Activated CD8-positive, alpha-beta T cell treated with anti-CD3 and anti-CD28 coated beads for 36 hours (primary cell): ENCODE data around the gene ZNF576. TPM values are rescaled to one million over a fixed set of nuclear protein-coding genes. Genes with fewer than 3 reads are reported as not detected.
"Not testable (repeated sequence)": the region's sequence is repeated elsewhere in the genome, so short reads cannot be mapped to it uniquely, and the experiment has no call there.

Experiments
- ATAC-seq: fragments of 200-7000 bp; cut with Tn5 transposase; one replicate; pipeline ENCODE4 v1.10.0; 2021; ENCODE audit warnings: mild to moderate bottlenecking, moderate library complexity
- CTCF ChIA-PET: fragments of 350-600 bp; sonication (Branson Sonifier 250); formaldehyde crosslinking; loops from one replicate; lab custom pipeline; 2021; ENCODE audit warnings: antibody characterized with exemption; lab: Charles Lee
- POLR2A ChIA-PET: fragments of 350-600 bp; sonication (Branson Sonifier 250); formaldehyde crosslinking; loops from one replicate; lab custom pipeline; 2021; ENCODE audit warnings: antibody characterized with exemption; lab: Charles Lee
- DNase-seq: peaks from one replicate; pipeline ENCODE4 v3.0.0-alpha.2; 2020
- H3K27ac Mint-ChIP-seq: one replicate; pipeline ENCODE4 v1.8.0; 2021; ENCODE audit warnings: mild to moderate bottlenecking, mixed read lengths
- H3K27me3 Mint-ChIP-seq: one replicate; pipeline ENCODE4 v1.8.0; 2021; ENCODE audit warnings: mixed read lengths
- H3K36me3 Mint-ChIP-seq: one replicate; pipeline ENCODE4 v1.8.0; 2021; ENCODE audit warnings: low read depth, mixed read lengths
- H3K4me1 Mint-ChIP-seq: one replicate; pipeline ENCODE4 v1.8.0; 2021; ENCODE audit warnings: low read depth, mixed read lengths
- H3K4me3 Mint-ChIP-seq: one replicate; pipeline ENCODE4 v1.8.0; 2021; ENCODE audit warnings: mild to moderate bottlenecking, moderate library complexity, mixed read lengths
- H3K9me3 Mint-ChIP-seq: one replicate; pipeline ENCODE4 v1.8.0; 2021; ENCODE audit warnings: mixed read lengths
- intact Hi-C: fragments of 100-400 bp; cut with micrococcal nuclease; formaldehyde crosslinking; loops from one replicate; pipeline ENCODE4 v1.10.0; 2022
- total RNA-seq, 2 experiments: library from RNA; stranded (reverse); gene quantifications; one replicate each; pipeline ENCODE4 v1.2.3, GENCODE V29; 2021
- TF ChIP-seq, protein P1 (sequence below): fragments of 200-600 bp; IDR thresholded peaks from one replicate; pipeline ENCODE4 v1.8.0; 2022; ENCODE audit warnings: antibody characterized with exemption, mild to moderate bottlenecking

The ZNF576 gene
- total RNA-seq, 2 experiments from 2014 or later, result 8.8 to 12.2 TPM

DNA sequence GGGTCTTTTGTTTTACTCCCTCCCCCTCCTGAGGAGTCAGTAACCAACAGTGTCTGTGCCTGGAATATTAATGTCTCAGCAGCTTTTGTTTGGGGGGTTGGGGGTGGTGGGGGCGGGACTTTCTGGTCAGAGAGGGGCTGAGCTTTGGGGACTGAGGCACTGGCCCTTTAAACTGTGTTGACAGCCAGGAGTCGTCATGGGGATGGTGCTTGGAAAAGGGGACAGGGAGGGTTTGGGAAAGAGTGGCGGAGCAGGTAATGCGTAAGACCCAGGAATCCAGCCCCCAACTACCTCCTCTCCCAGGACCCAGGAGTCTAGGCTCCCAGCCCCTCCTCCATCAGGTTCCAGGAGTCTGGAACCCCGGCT, 38.1 kb downstream of the ZNF576 start:
- ChIA-PET POLR2A (no interaction called here), CTCF (interaction anchor here (1.5 kb wide), 1 partner anchor 80 kb away, joined by 3 read pairs; no protein-coding TSS in a partner anchor)
- no peak for ATAC-seq

DNA sequence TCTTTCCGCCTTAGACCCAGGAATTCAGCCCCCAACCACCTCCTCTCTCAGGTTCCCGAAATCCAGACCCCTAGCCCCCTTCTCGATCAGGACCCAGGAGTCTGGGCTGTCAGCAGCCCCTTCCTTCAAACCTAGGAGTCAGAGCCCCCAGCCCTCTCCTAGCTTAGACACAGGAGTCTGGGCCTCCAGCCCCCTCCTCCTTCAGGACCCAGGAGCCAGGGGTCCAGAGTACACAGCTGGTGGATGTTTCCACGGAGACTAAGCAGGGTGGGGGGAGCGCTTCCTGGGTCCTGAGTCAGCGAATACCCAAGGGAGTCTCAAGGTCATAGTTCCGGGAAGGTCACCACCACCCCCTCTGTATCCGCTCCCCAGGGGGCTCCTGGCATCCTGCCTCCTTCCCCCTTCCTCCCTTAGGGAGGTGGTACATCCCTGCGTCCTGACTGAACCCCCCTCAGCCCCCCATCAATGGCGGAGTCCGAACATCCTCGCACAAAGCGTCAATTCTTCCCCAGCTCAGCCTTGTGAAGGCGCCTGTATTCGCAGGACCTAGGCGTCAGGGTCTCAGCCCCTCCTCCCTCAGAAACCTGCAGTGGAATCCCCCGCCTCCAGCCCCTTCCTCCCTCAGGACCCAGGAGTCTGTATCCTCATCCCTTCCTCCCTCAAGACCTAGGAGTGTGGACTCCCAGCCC, 38.6 kb downstream of the ZNF576 start:
- H3K27ac Mint-ChIP-seq, result no peak overlapping the region
- peaks cover 6% of the 10 kb centered on the region for H3K4me1 Mint-ChIP-seq
- ChIA-PET CTCF (interaction anchor here (1.5 kb wide), 1 partner anchor 80 kb away, joined by 3 read pairs; no protein-coding TSS in a partner anchor), POLR2A (no interaction called here)
- no peak overlapping the region for H3K4me3 Mint-ChIP-seq
- H3K36me3 Mint-ChIP-seq, result no peaks in the 10 kb centered on the region
- intact Hi-C loops, result no loop called here
- TF ChIP-seq, protein P1, sequence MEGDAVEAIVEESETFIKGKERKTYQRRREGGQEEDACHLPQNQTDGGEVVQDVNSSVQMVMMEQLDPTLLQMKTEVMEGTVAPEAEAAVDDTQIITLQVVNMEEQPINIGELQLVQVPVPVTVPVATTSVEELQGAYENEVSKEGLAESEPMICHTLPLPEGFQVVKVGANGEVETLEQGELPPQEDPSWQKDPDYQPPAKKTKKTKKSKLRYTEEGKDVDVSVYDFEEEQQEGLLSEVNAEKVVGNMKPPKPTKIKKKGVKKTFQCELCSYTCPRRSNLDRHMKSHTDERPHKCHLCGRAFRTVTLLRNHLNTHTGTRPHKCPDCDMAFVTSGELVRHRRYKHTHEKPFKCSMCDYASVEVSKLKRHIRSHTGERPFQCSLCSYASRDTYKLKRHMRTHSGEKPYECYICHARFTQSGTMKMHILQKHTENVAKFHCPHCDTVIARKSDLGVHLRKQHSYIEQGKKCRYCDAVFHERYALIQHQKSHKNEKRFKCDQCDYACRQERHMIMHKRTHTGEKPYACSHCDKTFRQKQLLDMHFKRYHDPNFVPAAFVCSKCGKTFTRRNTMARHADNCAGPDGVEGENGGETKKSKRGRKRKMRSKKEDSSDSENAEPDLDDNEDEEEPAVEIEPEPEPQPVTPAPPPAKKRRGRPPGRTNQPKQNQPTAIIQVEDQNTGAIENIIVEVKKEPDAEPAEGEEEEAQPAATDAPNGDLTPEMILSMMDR, result no peak
- H3K9me3 Mint-ChIP-seq, result no peaks in the 10 kb centered on the region
- peaks cover 22% of the 10 kb centered on the region for H3K27me3 Mint-ChIP-seq
- ATAC-seq (no peak), DNase-seq (no peak)

More for the DNA sequence above, 38.1 kb downstream of the ZNF576 start:
- H3K9me3 Mint-ChIP-seq, result no peaks in the 10 kb centered on the region
- TF ChIP-seq, protein P1, result no peak
- H3K4me1 Mint-ChIP-seq, result peaks cover 5% of the 10 kb centered on the region
- peaks cover 21% of the 10 kb centered on the region for H3K27me3 Mint-ChIP-seq
- no peak overlapping the region for H3K4me3 Mint-ChIP-seq
- DNase-seq, result no peak
- no peak overlapping the region for H3K27ac Mint-ChIP-seq
- intact Hi-C loops, result no loop called here
- H3K36me3 Mint-ChIP-seq, result no peaks in the 10 kb centered on the region

DNA sequence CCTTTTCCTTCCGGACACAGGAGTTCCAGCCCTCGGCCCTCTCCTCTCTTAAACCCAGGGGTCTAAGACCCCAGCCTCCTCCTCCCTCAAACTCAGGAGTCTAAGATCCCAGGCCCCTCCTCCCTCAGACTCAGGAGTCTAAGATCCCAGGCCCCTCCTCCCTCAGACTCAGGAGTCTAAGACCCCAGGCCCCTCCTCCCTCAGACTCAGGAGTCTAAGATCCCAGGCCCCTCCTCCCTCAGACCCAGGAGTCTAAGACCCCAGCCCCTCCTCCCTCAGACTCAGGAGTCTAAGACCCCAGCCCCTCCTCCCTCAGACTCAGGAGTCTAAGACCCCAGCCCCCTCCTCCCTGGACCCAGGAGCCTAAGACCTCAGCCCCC, 39.2 kb downstream of the ZNF576 start:
- ATAC-seq, H3K4me1 Mint-ChIP-seq, DNase-seq, H3K4me3 Mint-ChIP-seq, H3K27ac Mint-ChIP-seq, POLR2A ChIA-PET, intact Hi-C loops, H3K36me3 Mint-ChIP-seq, H3K9me3 Mint-ChIP-seq: not testable (repeated sequence)
- peaks cover 26% of the 10 kb centered on the region for H3K27me3 Mint-ChIP-seq
- CTCF ChIA-PET, result interaction anchor here (1.5 kb wide), 1 partner anchor 81 kb away, joined by 3 read pairs; no protein-coding TSS in a partner anchor

DNA sequence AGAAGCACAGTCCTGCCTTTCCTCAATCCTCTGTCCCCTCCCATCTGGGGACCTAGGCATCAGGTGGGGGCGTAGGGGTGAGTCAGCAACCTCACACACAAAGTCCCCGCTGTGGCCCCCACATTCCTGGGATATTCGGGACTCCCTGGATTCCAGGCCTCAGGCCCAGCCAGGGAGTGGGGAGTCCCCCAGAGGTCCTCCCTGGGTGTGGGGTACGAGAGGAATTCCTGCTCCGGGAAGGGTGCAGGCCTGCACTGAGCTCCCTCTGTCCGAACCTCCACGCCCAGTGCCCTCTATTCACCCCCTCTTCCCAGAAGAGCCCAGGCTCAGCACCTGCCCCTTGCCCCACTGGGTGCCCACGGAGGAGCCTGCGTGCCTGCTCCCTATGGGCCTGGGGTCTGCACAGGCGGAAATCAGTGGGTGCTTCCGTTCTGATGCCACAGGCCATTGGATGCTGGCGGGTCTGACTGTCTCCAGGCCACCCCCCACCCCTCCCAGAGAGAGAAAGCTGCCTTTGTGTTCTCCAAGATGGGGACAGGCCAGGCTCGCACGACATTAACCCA, 39.8 kb downstream of the ZNF576 start:
- intact Hi-C loops, result no loop called here
- Mint-ChIP-seq H3K9me3 (no peaks in the 10 kb centered on the region), H3K27ac (no peak overlapping the region), H3K4me3 (no peak overlapping the region), H3K4me1 (peaks cover 9% of the 10 kb centered on the region), H3K36me3 (no peaks in the 10 kb centered on the region), H3K27me3 (peaks cover 29% of the 10 kb centered on the region)
- TF ChIP-seq, protein P1, result no peak
- ChIA-PET CTCF (no interaction called here), POLR2A (no interaction called here)
- DNase-seq (no peak), ATAC-seq (no peak)

DNA sequence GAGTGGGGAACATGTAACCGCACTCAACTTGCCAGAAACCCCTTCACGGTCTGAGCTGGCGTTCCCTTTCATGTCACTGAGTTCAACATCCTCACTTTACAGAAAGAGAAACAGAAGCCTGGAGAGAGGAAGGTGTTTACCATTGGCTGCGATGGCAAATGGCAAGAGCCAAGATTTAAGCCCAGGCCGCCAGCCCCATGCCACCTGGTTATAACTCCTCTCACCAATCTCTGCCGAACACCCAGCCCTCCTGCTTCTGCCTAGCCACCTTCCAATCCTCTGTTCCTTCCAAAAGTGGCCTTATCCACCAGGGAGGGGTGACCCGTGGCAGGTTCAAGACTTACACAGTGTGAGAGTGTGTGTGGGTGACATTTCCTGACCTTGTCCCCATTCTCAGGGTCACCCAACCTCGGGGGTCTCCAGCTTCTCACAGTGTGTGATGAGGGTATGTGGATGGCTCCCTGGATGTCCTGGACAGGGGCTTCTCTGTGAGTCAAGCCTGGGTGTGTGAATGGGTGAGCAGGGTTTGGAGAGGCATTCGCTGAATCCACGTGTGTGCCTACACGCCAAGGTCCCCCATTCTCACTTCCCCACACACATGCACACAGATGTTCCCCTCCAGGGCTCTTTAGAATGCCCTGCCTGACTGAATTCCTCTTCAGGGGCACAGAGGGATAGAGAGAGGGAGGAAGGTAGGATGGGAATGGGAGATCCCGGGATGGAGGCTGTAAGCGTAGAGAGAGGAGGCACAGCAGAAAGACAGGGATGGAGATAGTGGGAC, 42.0 kb downstream of the ZNF576 start:
- no peak overlapping the region for H3K27ac Mint-ChIP-seq
- POLR2A ChIA-PET, result no interaction called here
- intact Hi-C loops, result no loop called here
- no peaks in the 10 kb centered on the region for H3K36me3 Mint-ChIP-seq
- H3K27me3 Mint-ChIP-seq, result peaks cover 32% of the 10 kb centered on the region
- DNase-seq (no peak), ATAC-seq (no peak)
- H3K4me3 Mint-ChIP-seq, result peak overlapping the region; percentile 65
- TF ChIP-seq, protein P1, result no peak
- no peaks in the 10 kb centered on the region for H3K9me3 Mint-ChIP-seq
- CTCF ChIA-PET, result interaction anchor here (1.0 kb wide), 1 partner anchor 118 kb away, joined by 3 read pairs; no protein-coding TSS in a partner anchor
- peaks cover 9% of the 10 kb centered on the region for H3K4me1 Mint-ChIP-seq
